Measurements from ENCODE around the gene FJX1.

The FJX1 gene

DNA sequence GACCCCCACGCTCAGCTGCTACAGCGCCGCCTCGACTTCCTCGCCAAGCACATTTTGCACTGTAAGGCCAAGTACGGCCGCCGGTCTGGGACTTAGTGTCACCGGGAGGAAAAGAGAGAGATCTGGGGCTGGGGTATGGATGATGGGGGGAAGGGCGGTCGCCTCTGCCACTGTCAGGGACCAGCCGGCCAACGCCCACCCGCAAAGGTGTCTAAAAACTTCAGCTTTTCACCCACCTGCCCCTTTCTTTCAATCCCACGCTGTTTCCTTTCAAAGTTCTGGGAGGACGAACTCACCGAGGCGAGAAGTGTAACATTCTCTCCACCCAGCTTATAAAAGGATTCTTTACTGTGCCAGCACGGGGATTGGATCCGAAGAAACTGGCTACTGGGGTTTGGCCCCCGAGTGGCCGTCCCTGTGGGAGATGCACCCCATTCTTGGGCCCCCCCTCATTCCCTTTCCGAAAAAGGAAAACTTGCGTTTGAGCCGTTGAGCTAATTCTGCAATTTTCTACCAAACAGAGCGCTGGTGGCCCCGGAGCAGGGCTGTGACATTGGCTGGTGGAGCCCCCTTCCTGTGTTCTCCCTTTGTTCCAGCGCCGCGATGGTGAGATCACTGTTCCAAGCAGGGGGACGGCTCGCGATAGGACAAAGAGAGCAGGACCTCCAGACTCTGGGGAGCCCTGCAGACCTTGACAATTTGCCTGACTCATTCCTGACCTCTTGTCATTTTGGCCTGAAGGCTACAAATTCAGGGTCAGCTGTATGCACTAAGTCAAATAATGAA, 1.8 kb downstream of the FJX1 start:
- no peak for DNase-seq (ENCODE audit: low read depth)
- H3K4me3 ChIP-seq (ENCODE audit: low read length), result peak overlapping the region; percentile 68
- TF ChIP-seq, protein P1, sequence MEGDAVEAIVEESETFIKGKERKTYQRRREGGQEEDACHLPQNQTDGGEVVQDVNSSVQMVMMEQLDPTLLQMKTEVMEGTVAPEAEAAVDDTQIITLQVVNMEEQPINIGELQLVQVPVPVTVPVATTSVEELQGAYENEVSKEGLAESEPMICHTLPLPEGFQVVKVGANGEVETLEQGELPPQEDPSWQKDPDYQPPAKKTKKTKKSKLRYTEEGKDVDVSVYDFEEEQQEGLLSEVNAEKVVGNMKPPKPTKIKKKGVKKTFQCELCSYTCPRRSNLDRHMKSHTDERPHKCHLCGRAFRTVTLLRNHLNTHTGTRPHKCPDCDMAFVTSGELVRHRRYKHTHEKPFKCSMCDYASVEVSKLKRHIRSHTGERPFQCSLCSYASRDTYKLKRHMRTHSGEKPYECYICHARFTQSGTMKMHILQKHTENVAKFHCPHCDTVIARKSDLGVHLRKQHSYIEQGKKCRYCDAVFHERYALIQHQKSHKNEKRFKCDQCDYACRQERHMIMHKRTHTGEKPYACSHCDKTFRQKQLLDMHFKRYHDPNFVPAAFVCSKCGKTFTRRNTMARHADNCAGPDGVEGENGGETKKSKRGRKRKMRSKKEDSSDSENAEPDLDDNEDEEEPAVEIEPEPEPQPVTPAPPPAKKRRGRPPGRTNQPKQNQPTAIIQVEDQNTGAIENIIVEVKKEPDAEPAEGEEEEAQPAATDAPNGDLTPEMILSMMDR (conservative IDR thresholded peaks at IDR 0.05; ENCODE audit: low read length), result 0 out of 2 replicates have a peak, but pooled peaks have one; percentile 12

DNA sequence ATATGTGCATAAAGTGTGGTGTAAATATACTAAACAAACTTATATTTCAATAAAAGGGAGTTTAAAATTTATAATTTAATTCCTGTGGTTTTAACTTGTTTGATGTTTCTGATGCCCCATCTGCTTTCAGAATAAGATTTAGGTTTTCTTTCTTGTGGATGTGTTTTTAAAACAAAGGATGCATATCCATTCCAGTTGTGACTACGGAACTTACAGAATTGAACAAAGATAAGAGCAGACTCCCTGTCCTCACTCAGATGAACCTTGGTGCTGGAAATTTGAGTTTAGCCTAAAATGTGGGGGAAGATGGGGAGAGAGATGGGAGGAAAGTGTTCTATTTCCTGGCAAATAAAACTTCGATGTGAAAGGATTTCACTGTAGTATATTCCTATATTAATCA, 2.5 kb downstream of the FJX1 start:
- no peak for DNase-seq (ENCODE audit: low read depth)
- no peak overlapping the region for H3K4me3 ChIP-seq (ENCODE audit: low read length)
- TF ChIP-seq, protein P1 (conservative IDR thresholded peaks at IDR 0.05; ENCODE audit: low read length), result no peak

DNA sequence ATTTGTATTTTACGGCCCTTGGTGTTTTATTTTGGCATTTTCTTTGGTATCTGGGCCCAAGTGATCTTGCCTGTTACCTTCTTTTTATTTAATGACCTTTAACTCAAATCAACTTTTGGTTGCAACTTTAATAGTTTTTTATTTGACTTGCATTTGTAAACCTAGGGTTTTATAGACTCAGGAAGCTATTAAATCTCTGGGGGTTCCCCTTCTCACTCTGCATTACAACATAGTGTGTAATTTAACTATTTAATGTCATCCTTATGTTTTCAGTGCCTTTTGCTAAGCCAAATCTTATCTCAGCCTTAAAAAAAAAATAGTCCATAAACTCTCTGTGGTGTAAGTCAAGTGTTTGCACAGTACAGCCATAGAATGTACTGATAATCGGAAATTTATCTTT, 3.4 kb downstream of the FJX1 start:
- TF ChIP-seq, protein P1 (conservative IDR thresholded peaks at IDR 0.05; ENCODE audit: low read length), result no peak
- H3K4me3 ChIP-seq (ENCODE audit: low read length), result no peak overlapping the region
- no peak for DNase-seq (ENCODE audit: low read depth)

DNA sequence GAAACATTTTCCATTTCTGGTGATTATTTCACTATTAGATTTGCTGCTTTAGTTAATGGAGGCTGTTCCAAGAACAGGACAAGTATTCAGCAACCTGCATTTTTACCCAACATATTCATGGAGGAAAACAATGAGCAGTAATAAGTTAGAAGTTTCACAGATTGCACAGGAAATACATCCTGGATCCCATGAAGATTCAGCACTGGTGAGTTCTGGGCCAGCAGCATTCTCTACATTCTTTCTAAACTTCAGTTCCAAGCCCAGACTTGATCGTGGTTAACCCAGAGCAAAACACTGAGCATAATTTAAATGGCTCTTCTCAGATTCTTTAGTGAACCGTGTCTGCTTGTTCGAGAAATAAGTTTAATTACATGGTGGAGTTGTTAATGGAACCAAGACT, 3.8 kb downstream of the FJX1 start:
- TF ChIP-seq, protein P1 (conservative IDR thresholded peaks at IDR 0.05; ENCODE audit: low read length), result no peak
- H3K4me3 ChIP-seq (ENCODE audit: low read length), result no peak overlapping the region
- DNase-seq (ENCODE audit: low read depth), result peak; percentile 91

DNA sequence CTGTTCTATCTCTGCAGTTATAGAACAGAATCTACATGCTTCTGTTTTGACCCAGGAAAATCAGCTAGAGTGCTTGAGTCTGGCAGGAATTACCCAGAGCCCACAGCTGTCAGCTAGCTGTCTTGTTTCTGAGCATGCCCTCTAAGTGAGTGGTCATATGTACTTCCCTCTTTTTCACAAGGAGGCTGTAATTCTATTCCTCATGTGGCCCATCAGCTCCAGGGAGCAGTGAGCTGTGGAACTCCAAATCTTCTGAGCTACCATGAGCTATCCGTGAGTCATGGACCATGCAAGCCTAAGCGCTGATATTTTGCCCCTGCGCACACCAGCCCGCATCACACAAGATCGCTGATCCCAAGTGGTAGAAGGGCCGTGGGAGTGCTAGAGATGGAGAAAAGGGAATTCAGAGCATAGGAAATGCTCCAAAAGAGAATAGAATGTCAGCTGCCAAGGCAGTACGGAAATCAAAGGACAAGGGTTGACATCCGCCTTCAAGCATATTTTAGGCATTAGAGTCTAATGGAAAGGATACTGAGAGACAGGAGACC, 5.4 kb downstream of the FJX1 start:
- peak; percentile 56 for DNase-seq (ENCODE audit: low read depth)
- TF ChIP-seq, protein P1 (conservative IDR thresholded peaks at IDR 0.05; ENCODE audit: low read length), result no peak
- no peak overlapping the region for H3K4me3 ChIP-seq (ENCODE audit: low read length)

DNA sequence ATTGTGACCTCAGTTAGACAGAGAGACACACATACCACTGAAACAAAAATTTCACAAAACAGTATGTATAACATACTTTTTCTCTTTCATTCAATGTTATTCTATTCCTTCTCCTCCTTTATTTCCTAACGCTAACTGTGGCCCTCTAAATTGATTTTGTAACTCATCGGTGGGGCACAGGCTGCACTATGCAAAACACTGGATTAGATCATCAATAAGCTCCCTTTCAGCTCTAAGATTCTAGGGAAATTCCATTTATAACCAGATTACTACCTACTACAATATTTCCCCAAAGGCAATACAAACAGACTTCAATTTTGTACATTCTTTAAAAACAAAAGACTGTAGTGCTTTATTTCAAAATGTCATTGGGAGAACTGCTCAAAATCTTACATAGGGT, 6.1 kb downstream of the FJX1 start:
- H3K4me3 ChIP-seq (ENCODE audit: low read length), result no peak overlapping the region
- DNase-seq (ENCODE audit: low read depth), result no peak
- TF ChIP-seq, protein P1 (conservative IDR thresholded peaks at IDR 0.05; ENCODE audit: low read length), result no peak

DNA sequence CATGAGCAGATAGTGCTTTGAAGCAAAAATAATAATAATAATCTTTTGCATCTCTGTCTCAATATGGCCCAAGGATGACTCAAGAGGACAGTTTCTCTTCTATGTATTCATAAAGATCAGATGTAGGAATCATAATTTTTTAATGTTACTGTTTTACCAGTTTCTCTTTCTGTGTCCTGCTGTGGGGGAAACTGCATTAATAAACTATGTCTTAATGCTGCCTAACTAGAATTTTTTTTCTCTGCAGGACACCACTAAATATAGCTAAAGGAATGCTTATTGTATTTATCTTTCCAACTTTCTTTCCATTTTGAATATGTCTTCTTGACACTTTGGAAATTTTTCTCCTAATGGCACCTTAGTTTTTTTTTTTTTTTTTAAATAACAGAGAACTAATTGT, 6.5 kb downstream of the FJX1 start:
- DNase-seq (ENCODE audit: low read depth), result no peak
- TF ChIP-seq, protein P1 (conservative IDR thresholded peaks at IDR 0.05; ENCODE audit: low read length), result no peak
- H3K4me3 ChIP-seq (ENCODE audit: low read length), result no peak overlapping the region

All from AG10803 (cell line).